Measurements from ENCODE around the gene ERC2.

ERC2 gene

DNA sequence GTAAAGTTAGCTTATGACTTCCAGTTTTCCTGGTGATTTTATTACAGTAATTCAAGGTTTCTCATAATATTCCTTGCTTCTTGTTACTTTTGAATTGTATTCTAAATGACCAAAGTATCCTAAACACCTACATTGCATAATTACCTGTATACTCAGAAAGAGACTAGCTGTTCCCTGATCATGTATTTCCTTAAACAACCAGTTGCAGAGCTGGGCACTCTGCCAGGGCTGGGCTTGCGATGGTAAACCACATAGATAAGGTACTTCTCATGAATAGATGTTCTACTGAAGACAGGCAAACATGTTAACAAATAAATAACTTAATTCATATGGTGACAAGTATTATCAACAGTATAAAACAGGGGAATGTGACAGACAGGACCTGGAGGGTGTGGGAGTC lies 838.8 kb downstream of the ERC2 start:
- Histone ChIP-seq H3K36me3 (ENCODE audit: low read length) (no peaks in the 10 kb centered on the region), H3F3A (ENCODE audit: insufficient read depth) (no peaks in the 10 kb centered on the region), H3K27me3 (ENCODE audit: low read length) (no peaks in the 10 kb centered on the region), H3K9me2 (replicated peaks; ENCODE audit: insufficient read depth, low read length) (no peaks in the 10 kb centered on the region), H3K9me3 (ENCODE audit: insufficient read depth, low read length) (no peaks in the 10 kb centered on the region), H3K27ac (ENCODE audit: low read depth, low read length) (no peak overlapping the region), H3K9ac (ENCODE audit: low read length) (no peak overlapping the region), H4K20me1 (ENCODE audit: low read depth, low read length) (no peaks in the 10 kb centered on the region), H3K4me3 (ENCODE audit: insufficient read depth, low read length, poor library complexity, severe bottlenecking) (no peak overlapping the region), H3K4me2 (ENCODE audit: low read depth, low read length, poor library complexity, severe bottlenecking) (no peak overlapping the region), H2AFZ (ENCODE audit: low read depth, low read length, severe bottlenecking) (no peak overlapping the region), H3K79me2 (ENCODE audit: insufficient read depth, low read length) (no peaks in the 10 kb centered on the region)
- TF ChIP-seq, protein P1, sequence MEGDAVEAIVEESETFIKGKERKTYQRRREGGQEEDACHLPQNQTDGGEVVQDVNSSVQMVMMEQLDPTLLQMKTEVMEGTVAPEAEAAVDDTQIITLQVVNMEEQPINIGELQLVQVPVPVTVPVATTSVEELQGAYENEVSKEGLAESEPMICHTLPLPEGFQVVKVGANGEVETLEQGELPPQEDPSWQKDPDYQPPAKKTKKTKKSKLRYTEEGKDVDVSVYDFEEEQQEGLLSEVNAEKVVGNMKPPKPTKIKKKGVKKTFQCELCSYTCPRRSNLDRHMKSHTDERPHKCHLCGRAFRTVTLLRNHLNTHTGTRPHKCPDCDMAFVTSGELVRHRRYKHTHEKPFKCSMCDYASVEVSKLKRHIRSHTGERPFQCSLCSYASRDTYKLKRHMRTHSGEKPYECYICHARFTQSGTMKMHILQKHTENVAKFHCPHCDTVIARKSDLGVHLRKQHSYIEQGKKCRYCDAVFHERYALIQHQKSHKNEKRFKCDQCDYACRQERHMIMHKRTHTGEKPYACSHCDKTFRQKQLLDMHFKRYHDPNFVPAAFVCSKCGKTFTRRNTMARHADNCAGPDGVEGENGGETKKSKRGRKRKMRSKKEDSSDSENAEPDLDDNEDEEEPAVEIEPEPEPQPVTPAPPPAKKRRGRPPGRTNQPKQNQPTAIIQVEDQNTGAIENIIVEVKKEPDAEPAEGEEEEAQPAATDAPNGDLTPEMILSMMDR (IDR thresholded peaks at IDR 0.05; ENCODE audit: insufficient read depth, low read length, poor library complexity, severe bottlenecking) = no peak
- no peak for TF ChIP-seq EZH2phosphoT487 (conservative IDR thresholded peaks at IDR 0.05; ENCODE audit: low read length)

DNA sequence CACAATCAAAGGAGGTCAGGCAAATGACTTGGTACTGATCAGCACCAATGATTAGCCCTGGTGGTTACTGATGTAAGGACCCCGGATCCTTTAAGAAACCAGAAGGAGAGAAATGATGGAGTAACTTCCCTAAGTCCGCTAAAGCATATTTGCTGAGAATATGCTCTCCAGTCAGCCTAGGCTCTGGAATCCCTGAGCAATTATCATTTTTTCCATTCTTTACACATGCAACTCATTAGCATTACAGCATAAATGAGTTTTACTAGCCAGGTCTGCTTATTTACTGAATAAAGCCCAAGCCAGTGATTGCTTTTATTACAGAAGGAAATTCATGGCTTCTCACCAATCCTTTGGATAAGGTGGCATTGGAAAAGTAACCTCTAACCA lies 842.0 kb downstream of the ERC2 start:
- Histone ChIP-seq H3K27me3 (ENCODE audit: low read length) (no peaks in the 10 kb centered on the region), H3K9me3 (ENCODE audit: insufficient read depth, low read length) (no peaks in the 10 kb centered on the region), H3K9ac (ENCODE audit: low read length) (no peak overlapping the region), H3K9me2 (replicated peaks; ENCODE audit: insufficient read depth, low read length) (no peaks in the 10 kb centered on the region), H4K20me1 (ENCODE audit: low read depth, low read length) (no peaks in the 10 kb centered on the region), H3K79me2 (ENCODE audit: insufficient read depth, low read length) (no peaks in the 10 kb centered on the region), H3K4me2 (ENCODE audit: low read depth, low read length, poor library complexity, severe bottlenecking) (no peak overlapping the region), H3K4me3 (ENCODE audit: insufficient read depth, low read length, poor library complexity, severe bottlenecking) (no peak overlapping the region), H3K36me3 (ENCODE audit: low read length) (no peaks in the 10 kb centered on the region), H2AFZ (ENCODE audit: low read depth, low read length, severe bottlenecking) (no peak overlapping the region), H3K27ac (ENCODE audit: low read depth, low read length) (no peak overlapping the region), H3F3A (ENCODE audit: insufficient read depth) (no peaks in the 10 kb centered on the region)
- TF ChIP-seq, protein P1 (IDR thresholded peaks at IDR 0.05; ENCODE audit: insufficient read depth, low read length, poor library complexity, severe bottlenecking) = no peak
- no peak for TF ChIP-seq EZH2phosphoT487 (conservative IDR thresholded peaks at IDR 0.05; ENCODE audit: low read length)

DNA sequence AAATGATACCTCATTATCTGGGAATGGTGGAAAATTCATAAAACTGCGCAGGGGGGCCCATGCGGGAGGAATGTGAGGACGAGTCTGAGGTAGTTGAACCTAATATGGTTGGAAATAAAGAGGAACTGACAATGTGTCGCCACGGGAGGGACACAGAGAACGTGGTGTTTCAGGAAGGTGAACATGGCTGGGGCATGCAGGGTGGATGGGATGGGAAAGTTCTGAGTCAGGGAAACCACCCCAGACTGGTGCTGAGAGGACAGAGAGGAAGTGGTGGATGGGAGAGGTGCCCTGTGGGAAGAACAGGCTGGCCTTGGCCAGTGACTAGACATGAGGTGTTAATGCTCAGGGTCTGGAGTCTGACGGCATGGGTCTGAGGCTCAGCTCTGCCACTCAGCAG lies 844.0 kb downstream of the ERC2 start:
- no peaks in the 10 kb centered on the region for H3K79me2 ChIP-seq (ENCODE audit: insufficient read depth, low read length)
- H3K27me3 ChIP-seq (ENCODE audit: low read length) = no peaks in the 10 kb centered on the region
- H3K9me2 ChIP-seq (replicated peaks; ENCODE audit: insufficient read depth, low read length) = no peaks in the 10 kb centered on the region
- TF ChIP-seq, protein P1 (IDR thresholded peaks at IDR 0.05; ENCODE audit: insufficient read depth, low read length, poor library complexity, severe bottlenecking) = no peak
- no peak for TF ChIP-seq EZH2phosphoT487 (conservative IDR thresholded peaks at IDR 0.05; ENCODE audit: low read length)
- no peak overlapping the region for H3K4me2 ChIP-seq (ENCODE audit: low read depth, low read length, poor library complexity, severe bottlenecking)
- H4K20me1 ChIP-seq (ENCODE audit: low read depth, low read length) = no peaks in the 10 kb centered on the region
- no peak overlapping the region for H3K9ac ChIP-seq (ENCODE audit: low read length)
- H3F3A ChIP-seq (ENCODE audit: insufficient read depth) = no peaks in the 10 kb centered on the region
- no peaks in the 10 kb centered on the region for H3K36me3 ChIP-seq (ENCODE audit: low read length)
- H3K9me3 ChIP-seq (ENCODE audit: insufficient read depth, low read length) = no peaks in the 10 kb centered on the region
- H3K4me3 ChIP-seq (ENCODE audit: insufficient read depth, low read length, poor library complexity, severe bottlenecking) = no peak overlapping the region
- H3K27ac ChIP-seq (ENCODE audit: low read depth, low read length) = no peak overlapping the region
- no peak overlapping the region for H2AFZ ChIP-seq (ENCODE audit: low read depth, low read length, severe bottlenecking)

DNA sequence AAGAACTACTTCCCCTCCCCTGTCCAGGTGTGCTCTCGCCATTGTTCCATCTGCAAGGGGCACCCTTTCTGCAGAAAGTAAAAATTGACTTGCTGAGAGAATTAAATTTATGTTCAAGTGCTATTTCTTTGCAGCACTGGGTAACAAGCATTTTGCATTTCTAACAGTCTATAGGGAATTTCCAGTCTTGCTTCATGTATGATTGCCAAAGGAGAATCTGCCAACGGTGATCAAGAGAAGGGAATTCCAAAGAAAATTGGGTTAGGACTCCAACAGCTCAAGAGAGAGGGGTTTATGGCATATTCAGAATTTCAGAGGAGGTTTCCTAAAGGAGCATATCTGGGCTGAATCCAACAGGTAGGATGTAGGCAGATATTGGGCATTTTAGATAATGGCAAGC lies 844.5 kb downstream of the ERC2 start:
- H3K4me2 ChIP-seq (ENCODE audit: low read depth, low read length, poor library complexity, severe bottlenecking) = no peak overlapping the region
- H3K9me2 ChIP-seq (replicated peaks; ENCODE audit: insufficient read depth, low read length) = no peaks in the 10 kb centered on the region
- H3K9me3 ChIP-seq (ENCODE audit: insufficient read depth, low read length) = no peaks in the 10 kb centered on the region
- H3K4me3 ChIP-seq (ENCODE audit: insufficient read depth, low read length, poor library complexity, severe bottlenecking) = no peak overlapping the region
- H3F3A ChIP-seq (ENCODE audit: insufficient read depth) = no peaks in the 10 kb centered on the region
- H3K79me2 ChIP-seq (ENCODE audit: insufficient read depth, low read length) = no peaks in the 10 kb centered on the region
- H2AFZ ChIP-seq (ENCODE audit: low read depth, low read length, severe bottlenecking) = no peak overlapping the region
- no peak for TF ChIP-seq EZH2phosphoT487 (conservative IDR thresholded peaks at IDR 0.05; ENCODE audit: low read length)
- TF ChIP-seq, protein P1 (IDR thresholded peaks at IDR 0.05; ENCODE audit: insufficient read depth, low read length, poor library complexity, severe bottlenecking) = no peak
- no peaks in the 10 kb centered on the region for H4K20me1 ChIP-seq (ENCODE audit: low read depth, low read length)
- no peaks in the 10 kb centered on the region for H3K27me3 ChIP-seq (ENCODE audit: low read length)
- no peak overlapping the region for H3K27ac ChIP-seq (ENCODE audit: low read depth, low read length)
- no peak overlapping the region for H3K9ac ChIP-seq (ENCODE audit: low read length)
- H3K36me3 ChIP-seq (ENCODE audit: low read length) = no peaks in the 10 kb centered on the region

Data from SU-DHL-6 (cell line).